Bronchial epithelial cell (primary cell): ENCODE results near the gene EFHD2. TPM values are rescaled to one million over a fixed set of nuclear protein-coding genes. Genes with fewer than 3 reads are reported as not detected.

Source experiments
- DNase-seq: peaks from one replicate; pipeline ENCODE4 v3.0.0-alpha.2; 2010; ENCODE audit warnings: low read depth
- FAIRE-seq: peaks from 2 replicates; lab custom pipeline; 2011; peaks lifted over from hg19 to GRCh38; lab: Jason Lieb, UNC
- H3K27me3 ChIP-seq: 2 replicates; pipeline ENCODE4 v1.5.1; 2011; ENCODE audit warnings: low read length; ENCODE audit not compliant: control insufficient read depth, insufficient read depth
- H3K36me3 ChIP-seq: 2 replicates; pipeline ENCODE4 v1.5.1; 2011; ENCODE audit warnings: low read length; ENCODE audit not compliant: control insufficient read depth, insufficient read depth
- H3K4me3 ChIP-seq: 2 replicates; pipeline ENCODE4 v1.5.1; 2011; ENCODE audit warnings: mild to moderate bottlenecking, low read depth, low read length, control low read depth
- CTCF ChIP-seq: IDR thresholded peaks from 2 replicates; pipeline ENCODE4 v1.5.1; 2011; ENCODE audit warnings: mild to moderate bottlenecking, moderate library complexity, low read length, control low read depth, inconsistent platforms; ENCODE audit not compliant: insufficient read depth, severe bottlenecking
- total RNA-seq: library from RNA; depleted of rRNA; stranded (reverse); fragments of >200 nt; gene quantifications from 2 replicates; pipeline ENCODE4 v1.2.1, GENCODE V29; 2014

The EFHD2 gene
- total RNA-seq, 1 donor from 2014 or later = 42.6 TPM

GRCh38 chr1:15412175-15412800 is 2.6 kb downstream of the EFHD2 start:
- no peak for DNase-seq
- Histone ChIP-seq H3K4me3 (peak overlapping the region; percentile 86), H3K27me3 (no peaks in the 10 kb centered on the region), H3K36me3 (peaks cover 9% of the 10 kb centered on the region)
- TF ChIP-seq CTCF = no peak
- no peak for FAIRE-seq

DNA sequence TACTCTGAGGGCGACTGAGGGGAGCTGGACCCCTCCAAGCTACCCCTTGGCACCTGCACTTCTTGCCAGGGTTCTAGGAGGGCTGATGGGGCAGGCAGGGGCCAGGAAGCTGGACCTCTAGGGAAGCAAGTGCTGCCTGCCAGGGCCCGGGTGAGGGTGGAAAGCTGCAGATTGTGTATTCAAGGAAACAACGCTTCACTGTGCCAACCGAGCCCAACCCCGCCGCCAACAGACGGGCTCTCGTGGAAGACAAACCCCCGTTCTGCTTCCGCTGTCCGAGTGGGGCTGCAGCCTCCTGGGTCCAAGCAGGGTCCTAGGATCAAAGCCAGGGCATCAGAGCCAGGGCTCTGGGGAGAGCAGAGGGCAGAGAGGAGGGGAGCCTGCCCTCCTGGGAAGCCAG is 3.2 kb downstream of the EFHD2 start:
- Histone ChIP-seq H3K4me3 (no peak overlapping the region), H3K27me3 (no peaks in the 10 kb centered on the region), H3K36me3 (peaks cover 9% of the 10 kb centered on the region)
- no peak for TF ChIP-seq CTCF
- FAIRE-seq (no peak), DNase-seq (no peak)

- DNase-seq (no peak), FAIRE-seq (no peak)
- no peaks in the 10 kb centered on the region for H3K27me3 ChIP-seq
- TF ChIP-seq CTCF = no peak
- H3K36me3 ChIP-seq = peaks cover 9% of the 10 kb centered on the region
- H3K4me3 ChIP-seq = no peak overlapping the region
Measured at GRCh38 chr1:15413563-15414444, 4.1 kb downstream of the EFHD2 start.

GRCh38 chr1:15414445-15414983 is 4.8 kb downstream of the EFHD2 start:
- no peak for TF ChIP-seq CTCF
- H3K36me3 ChIP-seq = peaks cover 9% of the 10 kb centered on the region
- H3K4me3 ChIP-seq = no peak overlapping the region
- H3K27me3 ChIP-seq = no peaks in the 10 kb centered on the region
- FAIRE-seq (no peak), DNase-seq (no peak)

DNA sequence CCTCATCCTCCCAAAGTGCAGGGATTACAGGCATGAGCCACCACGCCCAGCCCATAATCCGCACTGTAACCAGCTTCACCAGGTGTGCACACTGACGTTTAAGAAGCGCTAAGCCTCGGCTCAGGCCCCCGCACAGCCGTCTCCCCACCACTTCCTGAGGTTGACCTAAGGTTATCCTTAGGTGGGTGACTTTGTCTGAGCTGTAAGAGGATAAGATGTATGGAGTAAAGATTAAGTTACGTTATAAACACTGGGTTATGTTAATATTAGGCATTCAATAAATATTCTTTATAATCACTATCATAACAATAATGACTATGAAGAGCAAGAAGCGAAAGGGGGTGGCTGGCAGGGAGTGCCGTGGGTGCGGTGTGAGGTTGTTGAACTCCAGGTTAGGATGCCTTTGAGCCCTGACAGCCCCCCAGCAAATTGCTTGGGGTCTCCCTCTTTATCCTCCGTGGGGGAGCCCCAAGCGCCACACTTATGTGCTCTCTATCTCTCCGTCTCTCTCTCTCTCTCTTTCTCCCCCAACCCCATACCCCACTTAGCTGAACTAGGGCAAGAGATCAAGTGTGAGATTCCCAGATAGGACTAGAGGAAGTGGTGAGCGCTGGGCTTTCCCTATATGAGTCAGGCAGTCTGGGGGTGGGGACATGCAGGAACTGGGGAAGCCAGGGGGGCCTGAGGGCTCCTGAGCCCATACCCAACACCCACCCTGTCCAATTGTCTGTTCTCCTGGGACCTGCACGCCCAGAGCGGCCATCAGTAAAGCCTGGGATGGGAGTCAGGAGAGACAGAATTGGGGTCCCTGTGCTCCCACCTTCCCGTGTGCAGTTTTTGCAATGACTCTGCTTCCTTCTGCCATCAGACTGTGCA is 7.6 kb downstream of the EFHD2 start:
- no peaks in the 10 kb centered on the region for H3K27me3 ChIP-seq
- TF ChIP-seq CTCF = no peak
- no peak for FAIRE-seq
- H3K4me3 ChIP-seq = no peak overlapping the region
- peaks cover 11% of the 10 kb centered on the region for H3K36me3 ChIP-seq
- DNase-seq = peak; percentile 90
